ENCODE measurements around the gene UFD1.

UFD1 gene, protein sequence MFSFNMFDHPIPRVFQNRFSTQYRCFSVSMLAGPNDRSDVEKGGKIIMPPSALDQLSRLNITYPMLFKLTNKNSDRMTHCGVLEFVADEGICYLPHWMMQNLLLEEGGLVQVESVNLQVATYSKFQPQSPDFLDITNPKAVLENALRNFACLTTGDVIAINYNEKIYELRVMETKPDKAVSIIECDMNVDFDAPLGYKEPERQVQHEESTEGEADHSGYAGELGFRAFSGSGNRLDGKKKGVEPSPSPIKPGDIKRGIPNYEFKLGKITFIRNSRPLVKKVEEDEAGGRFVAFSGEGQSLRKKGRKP

DNA sequence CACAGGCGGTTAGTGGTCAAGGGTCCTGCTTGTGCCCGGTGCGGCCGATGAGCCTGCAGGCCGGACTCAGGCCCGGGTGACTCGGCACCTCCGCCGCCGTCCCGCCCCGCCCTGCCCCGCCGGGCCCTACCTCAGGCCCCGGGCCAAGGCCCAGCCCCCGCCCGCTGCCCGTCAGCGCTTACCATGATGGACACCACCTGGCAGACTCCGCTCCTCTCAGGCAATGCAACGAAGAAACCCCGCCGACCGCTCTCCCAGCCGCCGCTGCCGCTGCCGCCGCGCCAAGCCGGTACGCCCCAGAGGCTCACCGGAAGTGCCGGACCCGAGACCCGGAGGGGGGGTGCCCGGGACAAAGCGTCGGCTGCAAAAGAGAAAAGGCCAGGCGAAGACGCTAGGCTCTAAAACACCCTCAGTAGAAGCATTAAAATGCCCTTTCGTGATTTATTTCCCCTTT is at the start of gene UFD1:
TSS of gene UFD1 (minus strand) at position 293 of the 454 bp plus-strand sequence. CDS start at position 185, 108 bp downstream.
- peak; percentile 68 for DNase-seq (ENCODE audit: low read depth)

DNA sequence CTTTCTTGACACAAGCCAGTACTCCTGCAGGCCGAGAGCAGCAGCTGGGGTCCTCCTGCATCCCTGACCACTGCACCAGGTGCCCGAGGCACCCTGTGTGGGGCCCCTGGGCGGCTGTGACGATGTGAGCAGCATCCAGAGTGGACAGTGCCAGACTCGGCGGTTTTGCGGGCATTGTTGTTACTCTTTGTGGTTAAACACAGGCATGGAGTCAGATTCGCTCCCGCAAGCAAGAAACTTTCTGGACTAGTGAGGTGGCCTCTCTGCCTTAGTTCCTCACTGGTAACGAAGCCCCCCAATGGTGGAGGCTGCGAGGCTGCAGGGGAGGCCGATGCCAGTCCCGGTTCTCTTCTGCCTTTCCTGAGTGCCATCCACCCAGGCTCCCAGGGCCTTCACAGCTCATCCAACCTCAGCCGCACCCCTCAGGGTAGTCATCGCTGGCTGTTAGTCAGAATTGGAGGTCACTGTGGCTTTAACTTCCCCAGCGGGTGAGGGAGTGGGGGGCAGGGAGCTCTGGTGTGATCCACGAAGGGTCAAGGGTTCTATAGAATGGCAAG is 48.9 kb upstream of the UFD1 start:
- no peak for DNase-seq (ENCODE audit: low read depth)

DNA sequence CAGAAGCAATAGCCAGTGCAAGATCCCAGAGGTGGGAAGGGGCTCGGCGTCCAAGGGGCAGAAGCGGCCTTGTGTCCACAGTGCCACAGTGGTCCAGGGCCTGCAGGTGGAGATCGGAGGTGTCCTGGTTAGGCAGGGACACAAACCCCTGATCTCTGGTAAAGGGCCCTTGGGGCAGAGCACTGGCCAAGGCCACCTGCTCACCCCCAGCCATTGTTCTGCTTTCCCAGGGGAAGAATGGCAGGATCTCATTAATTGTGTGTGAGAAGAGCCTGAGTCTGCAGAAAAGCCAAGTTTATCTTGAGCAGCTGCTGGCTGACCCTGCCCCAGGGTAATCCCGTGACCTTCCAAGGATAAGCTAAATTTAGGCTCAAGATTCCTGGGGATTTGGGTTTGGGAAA is 48.3 kb upstream of the UFD1 start:
- no peak for DNase-seq (ENCODE audit: low read depth)

DNA sequence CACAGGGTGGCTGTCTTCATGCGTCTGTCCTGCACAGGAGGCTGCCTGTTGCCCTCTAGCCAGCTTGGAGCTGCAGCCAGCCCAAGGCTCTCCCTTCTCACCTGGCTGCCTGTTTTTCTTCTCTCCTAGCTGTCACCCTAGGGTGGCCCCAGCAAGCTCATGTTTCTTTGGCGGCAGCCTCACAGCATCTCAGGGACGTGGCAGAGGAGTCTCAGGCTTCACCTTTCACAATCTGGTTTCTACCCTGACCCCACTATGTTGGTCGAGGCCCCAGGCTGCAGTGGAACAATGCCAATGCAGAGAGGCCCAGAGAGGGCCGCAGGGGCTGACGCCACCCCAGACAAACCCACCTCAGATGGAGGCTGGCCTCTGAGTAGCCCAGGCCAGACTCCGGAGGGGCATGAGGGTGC is 47.7 kb upstream of the UFD1 start:
- DNase-seq (ENCODE audit: low read depth): no peak

DNA sequence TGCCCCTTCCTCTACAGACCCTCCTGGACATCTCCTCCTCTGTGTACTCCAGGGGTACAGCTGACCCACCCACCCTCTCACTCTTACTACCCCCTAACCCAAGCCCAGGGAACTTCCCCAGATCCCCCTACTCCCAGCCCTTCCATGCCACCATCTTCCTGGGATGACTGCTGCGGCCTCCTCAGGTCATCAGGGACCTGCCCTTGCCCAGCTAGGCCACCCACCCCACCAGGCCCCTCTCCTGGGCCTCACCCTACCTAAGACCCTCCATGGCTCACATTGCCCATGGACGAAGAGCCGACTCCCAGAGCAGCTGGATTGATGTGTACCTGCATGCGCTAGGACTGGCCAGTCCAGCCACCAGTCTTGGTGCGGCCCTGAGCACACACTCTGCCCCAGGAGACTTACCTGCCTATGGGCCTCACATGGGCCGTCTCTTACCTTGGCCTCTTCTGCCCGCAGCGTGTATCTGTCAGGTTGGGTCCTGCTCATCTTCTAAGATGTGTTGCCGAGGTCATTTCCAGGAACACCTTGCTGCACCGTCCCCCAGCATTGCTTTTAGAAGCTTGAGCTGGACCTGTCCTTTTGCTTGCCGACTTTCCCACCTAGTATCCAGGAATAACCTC is 47.2 kb upstream of the UFD1 start:
- no peak for DNase-seq (ENCODE audit: low read depth)

DNA sequence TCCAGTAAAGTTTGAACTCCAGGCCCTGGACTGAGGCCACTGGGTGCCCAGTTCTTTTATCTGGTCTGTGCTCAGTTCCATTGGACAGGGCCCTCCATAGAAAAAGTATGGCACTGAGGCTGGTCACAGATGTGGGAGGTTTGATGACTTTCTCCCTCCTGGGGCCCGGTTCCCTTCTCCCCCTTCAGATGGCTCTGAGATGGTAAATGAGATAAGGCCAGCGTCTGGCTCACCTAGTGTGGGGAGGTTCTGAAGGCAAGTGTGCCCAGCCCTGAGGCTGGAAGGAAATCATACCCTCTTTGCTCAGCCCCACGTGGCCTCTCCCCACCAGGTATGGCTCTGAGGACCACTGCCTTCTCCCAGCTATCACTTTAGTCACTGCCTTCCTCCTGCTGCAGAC is 46.7 kb upstream of the UFD1 start:
- no peak for DNase-seq (ENCODE audit: low read depth)

DNA sequence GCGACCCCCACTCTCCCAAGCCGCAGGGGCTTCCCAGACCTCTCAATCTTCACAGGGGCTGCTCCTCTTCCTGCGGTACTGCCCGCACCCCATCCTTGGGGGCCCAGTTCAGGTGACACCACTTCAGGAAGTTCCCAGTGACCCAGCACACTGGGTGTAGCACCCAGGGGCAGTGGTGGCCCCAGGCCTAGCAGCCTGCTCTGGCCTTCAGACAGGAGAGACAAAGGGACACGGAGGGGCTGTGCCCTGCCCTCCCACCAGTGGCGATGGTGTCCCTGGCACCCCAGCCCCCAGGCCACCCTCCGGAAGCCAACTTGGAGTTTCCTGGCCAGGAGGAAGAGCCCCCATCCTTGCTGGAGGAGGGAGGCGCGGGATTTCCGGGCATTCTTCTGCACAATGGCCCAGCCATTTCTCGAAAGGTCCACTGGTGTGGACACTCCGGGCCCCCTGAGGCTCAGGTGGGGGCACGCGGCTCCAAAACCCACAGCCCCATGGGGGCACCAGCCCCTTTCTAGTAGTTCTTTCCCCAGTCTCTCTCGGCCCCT is 46.2 kb upstream of the UFD1 start:
- DNase-seq (ENCODE audit: low read depth): no peak

DNA sequence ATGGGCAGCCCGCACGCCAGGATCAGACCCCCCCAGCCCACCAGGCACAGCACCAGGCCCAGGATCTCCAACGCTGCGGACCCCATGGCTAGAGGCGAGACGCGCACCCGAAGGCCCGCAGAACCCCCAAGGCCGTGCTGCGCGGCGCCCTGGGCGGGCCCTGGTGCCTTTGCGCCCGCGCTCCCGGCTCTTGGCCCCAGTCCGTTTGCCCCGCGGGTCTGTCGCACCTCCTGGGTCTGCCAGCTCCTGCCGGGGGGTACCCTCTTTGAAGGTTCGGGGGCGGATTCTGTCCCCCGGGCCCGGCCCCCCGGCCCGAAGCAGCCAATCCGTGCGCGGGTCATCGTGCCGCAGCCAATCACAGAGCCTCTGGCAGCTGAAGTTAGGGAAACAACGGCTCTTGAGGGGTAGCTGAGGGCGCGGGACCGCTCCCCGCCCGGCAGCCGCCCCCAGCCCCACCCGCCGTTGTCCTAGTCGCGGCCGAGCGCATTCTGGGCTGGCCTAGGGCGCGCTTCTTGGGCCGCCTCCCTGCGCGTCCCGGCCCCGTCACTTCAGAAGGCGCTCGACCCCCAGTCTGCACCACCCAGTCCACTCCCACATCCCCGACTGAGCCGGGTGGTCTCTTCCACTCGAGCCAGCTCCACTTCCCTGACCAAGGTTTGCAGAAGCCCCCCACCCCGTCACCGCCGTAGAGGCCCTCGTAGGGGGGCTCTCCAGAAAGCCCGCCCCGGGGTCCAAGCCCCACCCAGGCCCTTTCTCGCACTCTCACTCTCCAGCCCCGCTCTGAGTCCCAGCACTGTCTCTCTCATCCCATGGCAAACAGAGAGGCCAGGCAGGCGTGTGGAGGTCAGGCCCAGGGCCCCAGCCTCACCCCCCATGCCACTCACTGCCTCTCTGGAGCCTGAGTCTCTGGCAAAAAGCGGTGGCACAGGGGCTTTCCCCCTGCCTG is 45.5 kb upstream of the UFD1 start, which contains the start of gene CLDN5:
TSS of gene CLDN5 (minus strand) at position 241 of the 946 bp plus-strand sequence. CDS start at position 86, 155 bp downstream.
- no peak for DNase-seq (ENCODE audit: low read depth)

DNA sequence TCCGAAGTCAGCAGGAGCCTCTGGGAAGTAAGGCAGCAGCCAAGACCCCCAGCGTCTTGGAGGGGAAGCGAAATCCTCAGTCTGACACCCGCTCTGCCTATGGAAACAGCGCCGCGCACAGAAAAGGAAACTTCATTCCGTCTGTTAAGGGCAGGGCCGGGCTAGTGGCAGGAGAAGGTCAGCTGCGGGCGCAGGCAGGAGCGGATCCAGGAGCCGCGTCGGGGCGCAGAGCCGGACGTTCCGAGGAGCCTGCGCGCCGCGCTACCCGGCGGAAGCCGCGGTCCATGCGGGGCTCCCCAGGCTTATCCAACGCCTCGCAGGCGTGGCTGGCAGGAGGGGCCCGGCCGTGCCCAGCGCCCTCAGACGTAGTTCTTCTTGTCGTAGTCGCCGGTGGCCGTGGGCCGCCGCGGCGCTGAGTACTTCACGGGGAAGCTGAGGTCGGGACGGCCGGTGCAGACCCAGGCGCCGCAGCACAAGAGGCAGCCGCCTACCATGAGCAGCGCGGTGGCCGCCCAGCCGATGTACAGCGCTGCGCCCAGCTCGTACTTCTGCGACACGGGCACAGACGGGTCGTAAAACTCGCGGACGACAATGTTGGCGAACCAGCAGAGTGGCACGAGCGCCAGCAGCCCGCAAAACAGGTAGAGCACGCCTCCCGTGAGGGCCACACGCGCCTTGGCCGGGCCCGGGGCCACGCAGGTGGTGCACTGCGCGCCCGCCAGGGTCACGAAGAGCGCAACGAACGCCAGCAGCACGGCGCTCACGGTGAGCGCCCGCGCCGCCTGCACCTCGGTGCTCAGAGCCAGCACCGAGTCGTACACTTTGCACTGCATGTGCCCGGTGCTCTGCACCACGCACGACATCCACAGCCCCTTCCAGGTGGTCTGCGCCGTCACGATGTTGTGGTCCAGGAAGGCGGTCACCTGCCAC is 44.5 kb upstream of the UFD1 start:
- no peak for DNase-seq (ENCODE audit: low read depth)

DNA sequence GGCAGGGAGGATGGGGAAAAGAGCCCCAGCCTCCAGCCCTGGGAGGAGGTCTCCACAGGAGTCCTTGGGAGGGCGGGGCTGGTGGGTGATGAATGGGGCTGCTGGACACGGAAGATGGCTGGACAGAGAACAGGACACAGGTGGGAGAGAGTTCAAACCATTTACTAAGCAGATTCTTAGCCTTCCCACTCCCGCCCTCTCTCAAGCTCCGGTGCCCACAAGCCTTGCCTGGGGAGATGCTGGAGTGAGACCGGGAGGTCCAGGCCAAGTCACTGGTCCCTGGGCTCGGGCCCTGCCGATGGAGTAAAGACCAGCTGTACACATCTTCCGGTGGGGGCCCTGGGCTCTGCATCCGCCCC is 43.9 kb upstream of the UFD1 start:
- no peak for DNase-seq (ENCODE audit: low read depth)

DNA sequence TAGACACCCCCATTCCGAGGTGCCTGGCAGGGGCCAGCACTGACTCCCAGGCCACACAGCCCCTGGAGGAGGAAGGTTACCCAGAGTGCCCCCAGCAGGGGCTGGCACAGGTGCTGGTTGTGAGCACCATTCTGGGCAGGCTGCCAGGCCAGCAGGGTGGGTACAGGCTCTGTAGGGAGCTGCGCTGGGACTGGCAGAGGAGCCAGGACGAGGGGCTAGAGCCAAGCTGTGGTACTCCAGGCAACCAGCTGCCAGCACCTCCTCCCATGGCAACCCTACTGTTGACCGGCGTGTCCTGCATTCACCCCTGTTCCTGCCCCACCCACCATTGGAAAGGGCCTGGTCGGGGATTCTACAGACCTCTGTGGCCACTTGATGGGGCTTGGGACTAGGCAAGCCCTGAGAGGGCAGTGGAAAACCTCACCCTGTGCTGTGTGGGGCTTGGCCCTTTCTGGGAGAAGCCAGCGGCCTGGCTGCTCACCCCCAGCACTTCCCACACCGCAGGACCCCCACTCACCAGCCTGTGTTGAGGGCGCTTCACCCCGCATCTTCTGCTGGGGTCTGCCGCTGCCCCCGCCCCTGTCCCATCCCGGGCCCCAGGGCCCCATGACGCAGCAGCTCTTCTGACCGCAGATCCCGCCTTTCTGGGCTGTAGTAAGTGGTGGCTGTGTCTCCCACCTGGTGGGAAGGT is 43.3 kb upstream of the UFD1 start:
- DNase-seq (ENCODE audit: low read depth): no peak

DNA sequence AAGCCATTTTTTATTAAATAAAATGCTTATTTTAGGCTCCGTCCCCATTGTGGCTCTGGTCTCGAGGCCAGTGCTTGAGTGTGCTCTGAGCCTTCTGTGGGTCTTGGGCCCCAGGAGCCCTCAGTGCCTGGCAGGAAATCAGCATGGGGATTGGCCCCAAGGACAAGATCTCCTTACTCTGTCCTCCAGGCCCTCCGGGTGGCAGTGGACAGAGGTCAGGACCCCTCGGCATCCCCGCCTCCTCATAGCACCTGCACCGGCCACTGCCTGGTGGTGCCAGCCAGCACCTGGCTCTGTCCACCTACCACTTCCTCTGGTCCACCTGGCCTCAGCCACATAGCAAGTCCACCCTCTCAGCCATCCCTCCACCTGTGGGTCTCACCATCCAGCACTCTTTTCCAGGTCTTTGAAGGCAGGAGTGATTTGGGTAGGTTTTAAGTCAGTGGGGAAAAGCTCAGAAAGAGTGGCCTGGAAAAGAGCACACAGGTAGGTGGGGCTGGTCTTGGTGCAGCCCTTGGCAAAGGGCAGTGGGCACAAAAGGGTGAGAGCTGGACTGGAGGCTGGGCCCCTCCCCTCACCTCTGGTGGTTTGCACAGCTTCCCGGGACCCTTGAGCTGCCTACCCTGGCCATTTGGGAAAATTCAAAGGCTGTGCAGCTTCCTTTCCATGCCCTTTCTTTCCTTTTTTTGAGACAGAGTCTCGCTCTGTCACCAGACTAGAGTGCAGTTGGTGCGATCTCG is 41.7 kb upstream of the UFD1 start:
- DNase-seq (ENCODE audit: low read depth): no peak

DNA sequence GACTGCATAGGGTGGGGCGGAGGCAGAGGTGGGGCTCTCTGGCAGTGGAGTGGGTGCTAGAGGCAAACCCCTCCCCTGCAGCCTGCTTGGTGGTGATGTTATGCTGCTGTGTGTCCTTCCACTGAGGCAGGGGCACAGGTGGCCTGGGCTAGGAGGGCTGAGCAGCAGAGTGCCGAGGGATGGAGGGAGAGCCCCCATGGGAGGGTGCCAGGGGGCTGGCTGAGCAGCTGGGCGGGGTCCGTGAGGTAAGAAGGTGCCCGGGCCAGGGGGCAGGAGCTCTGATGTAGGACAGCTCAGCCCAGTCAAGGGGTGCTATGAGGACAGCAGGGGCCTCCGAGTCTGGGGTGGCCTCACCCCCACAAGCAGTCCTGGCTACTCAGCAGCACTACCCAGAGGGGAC is 41.0 kb upstream of the UFD1 start:
- DNase-seq (ENCODE audit: low read depth): no peak

DNA sequence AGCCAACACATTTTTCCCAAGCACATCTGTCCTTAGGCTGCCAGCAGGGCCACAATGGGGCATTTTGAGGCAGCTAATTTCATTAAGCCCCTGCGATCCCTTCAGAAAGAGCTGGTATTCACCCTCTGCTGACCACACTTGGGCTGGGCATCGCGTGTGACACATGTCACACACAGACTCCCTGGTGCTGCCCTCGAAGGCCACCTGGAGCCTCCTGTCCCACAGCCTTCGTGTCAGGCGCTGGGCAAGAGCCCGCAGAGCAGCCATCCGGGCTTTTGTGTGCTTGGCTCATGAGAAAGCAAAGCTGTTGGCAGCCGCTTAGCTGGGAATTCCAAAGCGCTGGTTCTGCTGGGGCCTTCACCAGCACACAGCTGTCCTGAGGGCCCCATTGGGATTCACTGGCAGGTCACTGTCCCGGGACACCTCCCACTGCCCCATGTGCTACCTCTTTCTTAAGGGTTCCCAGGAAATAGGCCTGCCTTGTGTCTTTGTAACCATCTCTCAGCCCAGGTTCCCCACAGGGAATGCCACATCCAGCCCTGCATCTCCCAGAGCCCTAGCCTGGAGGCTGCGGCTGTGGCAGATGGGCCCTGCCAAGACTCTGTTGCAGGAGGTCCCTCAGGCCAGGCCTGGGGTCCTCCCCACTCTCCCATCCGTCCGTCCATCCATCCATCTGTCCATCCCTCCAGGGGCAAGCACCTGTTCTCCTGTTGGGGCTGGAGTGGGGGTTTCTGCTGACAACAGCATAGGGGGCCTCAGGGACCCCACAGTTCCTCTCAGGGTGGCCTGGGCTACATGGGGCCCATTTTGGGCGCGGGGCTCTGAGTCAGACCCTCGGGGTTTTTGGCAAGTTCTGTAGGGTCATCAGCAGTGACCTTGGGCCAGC is 40.3 kb upstream of the UFD1 start:
- no peak for DNase-seq (ENCODE audit: low read depth)

DNA sequence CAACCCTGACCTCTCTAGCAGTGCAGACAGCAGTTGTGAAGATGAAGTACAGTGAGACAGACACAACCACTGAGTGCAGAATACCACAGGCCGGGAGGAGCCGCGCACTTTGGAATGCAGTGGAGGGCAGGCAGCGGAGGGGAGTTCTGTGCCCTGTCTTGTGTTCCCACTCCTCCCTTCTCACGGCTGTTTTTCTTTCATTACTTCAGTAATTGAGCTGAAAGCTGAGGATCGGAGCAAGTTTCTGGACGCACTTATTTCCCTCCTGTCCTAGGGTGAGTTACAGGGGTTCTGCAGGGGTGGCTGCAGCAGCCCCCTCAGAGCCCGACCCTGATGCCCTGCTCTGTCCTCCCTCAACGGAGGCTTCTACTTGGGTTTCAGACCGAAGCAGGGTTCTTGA is 39.6 kb upstream of the UFD1 start:
- DNase-seq (ENCODE audit: low read depth): no peak

DNA sequence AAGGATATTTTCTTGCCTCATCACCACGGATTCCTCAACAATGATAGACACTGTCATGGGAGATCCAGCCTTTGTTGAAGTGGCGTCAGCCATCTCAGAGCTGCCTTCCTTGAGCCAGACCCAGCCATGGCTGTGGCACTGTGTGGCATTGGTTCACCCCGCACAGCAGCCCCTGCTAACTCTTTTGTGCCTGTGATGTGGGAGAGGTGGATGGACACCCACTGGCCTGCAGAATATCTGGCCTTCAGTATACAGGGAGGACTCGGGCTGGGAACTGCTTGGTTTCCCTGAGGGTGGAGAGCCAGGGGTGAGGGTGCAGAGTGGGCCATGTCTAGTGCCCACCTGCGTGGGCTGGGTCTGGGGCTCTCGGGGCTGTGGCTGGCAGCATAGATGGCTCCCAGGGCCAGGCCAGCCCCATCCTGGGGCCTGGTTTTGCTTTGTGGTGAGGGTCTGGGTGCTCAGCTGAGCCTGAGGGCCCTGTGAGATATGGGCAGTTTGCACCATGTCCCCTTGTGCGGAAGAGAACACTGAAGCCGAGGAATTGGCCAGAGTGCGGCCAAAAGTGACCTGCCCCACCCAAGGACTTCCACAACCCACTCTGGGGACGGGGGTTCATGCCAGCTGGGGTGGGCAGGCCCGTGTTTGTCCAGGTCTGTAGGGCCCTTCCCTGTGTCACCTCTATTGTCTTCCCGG is 39.1 kb upstream of the UFD1 start:
- no peak for DNase-seq (ENCODE audit: low read depth)

DNA sequence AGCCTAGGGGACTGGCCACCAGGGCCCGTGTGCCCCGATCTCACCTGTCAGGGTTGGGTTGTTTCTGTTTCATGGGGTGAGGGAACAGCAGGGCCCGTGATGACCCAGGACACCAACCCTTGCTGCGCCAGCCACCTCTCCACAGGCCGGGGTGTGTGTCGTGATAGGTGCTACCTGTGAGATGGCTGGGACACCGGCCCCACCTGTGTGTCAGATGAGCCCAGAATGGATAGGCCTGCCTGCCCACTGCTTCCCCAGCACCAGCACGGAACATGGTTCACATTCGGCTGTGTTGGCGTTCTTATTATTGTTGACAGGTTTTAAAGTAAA is 38.1 kb upstream of the UFD1 start:
- DNase-seq (ENCODE audit: low read depth): no peak

Measured in stimulated activated CD8-positive, alpha-beta memory T cell treated with anti-CD3 and anti-CD28 coated beads, Interleukin-12 subunit alpha, Interleukin-12 subunit beta, amount 100 ng/mL, for 4 hours (primary cell).